HG02588 (cell line): ENCODE measurements around the gene XYLB.
A peak's percentile ranks its signal among the peaks of the same experiment; 100 is the strongest.
"Not testable (repeated sequence)": the region's sequence is repeated elsewhere in the genome, so short reads cannot be mapped to it uniquely, and the experiment has no call there.

Source experiments
- ATAC-seq: cut with Tn5 transposase; IDR thresholded peaks from one replicate; pipeline ENCODE4 v1.9.1; 2021; ENCODE audit warnings: mild to moderate bottlenecking, moderate library complexity; ENCODE audit not compliant: unreplicated experiment

Gene XYLB

DNA sequence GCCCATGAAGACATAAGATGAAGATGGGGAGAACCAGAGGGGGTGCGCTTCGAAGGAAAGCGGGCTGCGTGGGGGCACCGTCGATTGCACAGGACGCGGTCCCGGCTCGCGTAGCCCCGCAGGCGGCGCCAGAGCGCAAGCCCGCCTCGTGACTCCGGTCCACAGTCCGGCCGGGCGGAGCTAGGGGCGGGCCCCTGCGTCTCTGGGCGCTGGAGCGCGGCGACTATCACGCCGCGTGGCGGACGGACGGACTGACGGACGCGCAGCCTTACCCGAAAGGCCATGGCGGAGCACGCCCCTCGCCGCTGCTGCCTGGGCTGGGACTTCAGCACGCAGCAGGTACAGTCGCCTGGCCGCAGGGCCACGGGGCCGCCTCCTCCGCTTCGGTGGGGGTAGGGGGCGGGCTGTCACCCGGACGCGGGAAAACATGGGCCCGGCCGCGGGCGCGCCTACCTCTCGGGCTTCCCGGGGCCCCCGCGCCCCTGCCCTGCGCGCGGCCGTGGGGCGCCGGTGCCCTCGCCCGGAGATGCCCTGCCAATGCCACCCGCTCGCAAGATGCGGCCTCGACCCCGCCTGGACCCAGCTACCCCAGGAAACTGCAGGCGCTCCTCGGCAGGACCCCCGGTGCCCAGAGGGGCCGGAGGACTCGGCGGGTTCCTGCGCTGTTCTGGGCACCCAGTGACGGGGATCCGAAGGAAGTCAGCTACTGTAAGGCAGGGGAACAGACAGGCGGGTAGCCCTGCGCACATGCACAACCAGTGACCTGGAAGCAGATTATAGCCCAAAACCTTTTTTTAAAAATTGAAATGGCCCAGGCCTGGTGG lies at the start of gene XYLB:
TSS of gene XYLB (plus strand) at position 199 of the 824 bp plus-strand sequence. CDS start at position 283, 84 bp downstream.
- peak; percentile 98 for ATAC-seq

DNA sequence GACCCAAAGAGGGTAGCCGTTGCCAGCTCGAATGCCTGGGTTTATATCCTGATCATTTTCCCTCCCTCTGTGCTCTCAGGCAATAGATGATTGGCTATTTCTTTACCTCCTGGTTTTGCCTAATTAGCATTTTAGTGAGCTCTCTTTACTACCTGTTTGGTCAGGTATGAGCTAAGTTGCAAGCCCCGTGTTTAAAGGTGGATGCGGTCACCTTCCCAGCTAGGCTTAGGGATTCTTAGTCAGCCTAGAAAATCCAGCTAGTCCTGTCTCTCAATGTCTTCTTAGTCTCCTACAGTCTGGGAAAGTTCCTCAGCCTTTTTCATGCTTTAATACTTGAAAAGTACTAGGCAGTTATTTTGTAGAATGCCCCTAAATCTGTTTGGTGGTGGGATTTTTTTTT lies 49.5 kb upstream of the XYLB start:
- not testable (repeated sequence) for ATAC-seq

DNA sequence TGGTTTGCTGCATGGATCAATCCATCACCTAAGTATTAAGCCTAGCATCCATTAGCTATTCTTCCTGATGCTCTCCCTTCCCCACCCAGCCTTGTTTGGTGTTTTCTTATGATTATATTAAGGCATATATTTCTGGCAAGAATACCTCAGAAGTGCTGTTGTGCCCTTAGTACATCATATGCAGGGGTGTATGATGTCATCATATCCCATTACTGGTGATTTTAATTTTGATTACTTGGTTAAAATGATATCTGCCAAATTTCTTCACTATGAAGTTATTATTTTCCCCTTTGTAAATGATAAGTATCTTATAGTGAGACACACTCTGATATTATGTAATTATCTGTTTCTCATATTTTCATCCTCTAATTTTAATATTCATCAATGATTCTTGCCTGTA lies 49.0 kb upstream of the XYLB start:
- no peak for ATAC-seq

DNA sequence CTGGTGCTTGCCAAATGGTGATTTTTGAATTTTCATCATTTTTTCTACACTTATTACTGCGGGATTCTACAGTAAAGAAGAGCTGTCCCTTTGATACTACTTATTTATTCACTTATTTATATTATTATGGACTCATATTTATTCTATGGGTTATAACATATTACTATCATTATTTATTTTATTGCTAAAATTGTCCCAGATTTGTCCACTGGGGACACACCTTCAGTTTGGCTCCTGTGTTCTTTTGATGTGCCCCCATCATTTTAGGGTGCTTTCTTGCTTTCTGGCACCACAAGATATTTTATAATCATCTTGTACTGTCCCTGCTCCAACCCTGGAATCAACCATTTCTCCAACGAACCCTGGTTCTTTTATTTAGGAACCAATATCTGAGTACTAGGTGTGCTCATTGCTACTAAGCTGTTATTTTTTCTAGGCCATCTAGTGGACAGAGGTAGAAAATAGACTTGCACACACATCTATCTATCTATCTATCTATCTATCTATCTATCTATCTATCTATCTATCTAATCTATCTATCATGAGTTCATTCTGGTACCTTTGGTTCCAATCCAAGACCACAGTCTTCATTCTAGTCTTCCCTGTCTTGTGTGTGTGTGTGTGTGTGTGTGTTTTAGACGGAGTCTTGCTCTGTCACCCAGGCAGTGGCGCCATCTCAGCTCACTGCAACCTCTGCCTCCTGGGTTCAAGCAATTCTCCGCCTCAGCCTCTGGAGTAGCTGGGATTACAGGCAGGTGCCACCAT lies 48.5 kb upstream of the XYLB start:
- ATAC-seq: no peak

DNA sequence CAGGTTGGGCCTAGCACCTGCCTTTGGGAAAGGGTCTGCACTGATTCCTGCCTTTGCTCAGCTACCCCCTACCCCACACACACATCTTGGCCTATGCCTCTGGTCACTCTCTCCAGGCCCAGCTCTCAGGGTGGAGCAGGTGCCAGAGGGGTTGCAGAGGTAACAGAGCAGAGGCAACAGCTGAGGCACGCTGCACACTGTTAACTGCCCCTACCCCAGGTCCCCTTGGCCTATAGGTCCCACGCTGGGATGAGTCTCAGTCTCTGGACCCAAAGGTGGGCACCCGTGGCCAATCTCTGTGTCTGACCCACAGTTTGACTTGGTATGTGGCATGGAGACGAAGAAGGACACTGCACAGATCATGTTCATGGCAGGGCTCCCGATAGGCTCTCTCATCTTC lies 39.6 kb upstream of the XYLB start:
- no peak for ATAC-seq

DNA sequence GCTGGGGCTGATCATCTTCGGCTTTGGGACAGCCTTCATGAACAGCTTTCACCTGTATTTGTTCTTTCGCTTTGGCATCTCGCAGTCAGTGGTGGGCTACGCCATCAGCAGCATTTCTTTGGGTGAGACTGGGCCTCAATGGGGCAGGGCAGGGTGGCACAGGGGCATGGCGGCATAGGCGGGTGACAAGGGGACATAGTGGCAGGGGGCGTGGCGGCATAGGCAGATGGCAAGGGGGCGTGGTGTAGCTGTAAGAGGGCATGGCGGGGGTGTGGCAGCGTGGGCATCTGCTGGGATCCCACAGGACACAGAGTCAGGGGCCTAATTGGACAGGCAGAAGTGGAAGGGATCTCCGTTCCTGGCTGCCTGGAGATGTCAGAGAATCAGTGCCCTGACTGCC lies 39.0 kb upstream of the XYLB start:
- no peak for ATAC-seq

DNA sequence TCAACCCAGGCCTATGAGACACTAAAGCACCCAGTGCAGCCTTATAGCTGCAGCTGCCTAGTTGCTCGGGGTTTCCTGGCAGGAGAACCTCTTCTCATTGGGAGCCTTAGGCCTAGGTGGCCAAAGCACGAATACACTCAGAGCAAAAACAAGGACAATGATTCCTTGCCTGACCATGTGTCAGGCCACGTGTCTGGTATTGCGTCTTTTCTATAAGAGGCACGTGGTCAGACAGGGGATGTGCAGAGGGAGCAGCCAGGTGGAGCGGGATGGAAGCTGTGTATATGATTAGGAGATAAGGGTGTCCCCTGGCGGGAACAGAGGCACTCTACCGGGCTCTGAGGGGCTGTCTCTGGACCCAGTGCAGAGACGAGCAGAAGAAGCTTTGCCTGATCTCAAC lies 38.1 kb upstream of the XYLB start:
- ATAC-seq: no peak

DNA sequence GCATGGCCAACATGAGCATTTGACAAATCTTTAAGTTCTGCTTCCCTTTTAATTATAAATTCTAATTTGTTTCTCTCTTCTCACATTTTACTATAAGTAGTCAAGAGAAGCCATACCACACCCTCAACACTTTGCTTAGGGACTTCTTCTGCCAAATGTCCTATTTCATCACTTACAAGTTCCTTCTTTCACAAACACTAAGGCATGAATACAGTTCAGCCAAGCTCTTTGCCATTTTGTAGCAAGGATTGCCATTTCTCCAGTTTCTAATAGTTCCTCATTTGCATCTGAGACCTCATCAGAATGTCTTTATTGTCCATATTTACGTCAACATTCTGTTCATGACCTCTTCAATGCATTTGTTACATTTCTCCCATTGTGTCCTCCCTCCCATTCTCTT lies 35.1 kb upstream of the XYLB start:
- no peak for ATAC-seq

DNA sequence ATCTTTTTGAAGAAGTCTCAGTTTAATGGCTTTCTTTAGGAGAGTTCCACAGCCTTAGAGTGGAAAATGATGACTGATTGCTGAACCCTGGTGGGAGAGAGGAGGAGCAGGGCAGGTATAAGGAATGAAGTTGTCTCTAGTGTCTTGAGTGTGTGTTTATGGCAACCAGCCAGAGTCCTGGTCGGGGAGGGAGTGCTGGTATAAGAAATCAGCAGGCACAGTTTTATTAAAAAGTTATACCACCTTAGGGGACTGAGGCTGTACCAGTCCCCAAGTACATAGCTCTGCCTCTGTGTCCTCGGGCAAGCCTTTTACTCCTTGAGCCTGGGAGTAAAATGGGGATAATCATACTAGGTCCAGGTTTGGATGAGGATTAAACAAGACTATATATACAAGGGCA lies 34.6 kb upstream of the XYLB start:
- no peak for ATAC-seq

DNA sequence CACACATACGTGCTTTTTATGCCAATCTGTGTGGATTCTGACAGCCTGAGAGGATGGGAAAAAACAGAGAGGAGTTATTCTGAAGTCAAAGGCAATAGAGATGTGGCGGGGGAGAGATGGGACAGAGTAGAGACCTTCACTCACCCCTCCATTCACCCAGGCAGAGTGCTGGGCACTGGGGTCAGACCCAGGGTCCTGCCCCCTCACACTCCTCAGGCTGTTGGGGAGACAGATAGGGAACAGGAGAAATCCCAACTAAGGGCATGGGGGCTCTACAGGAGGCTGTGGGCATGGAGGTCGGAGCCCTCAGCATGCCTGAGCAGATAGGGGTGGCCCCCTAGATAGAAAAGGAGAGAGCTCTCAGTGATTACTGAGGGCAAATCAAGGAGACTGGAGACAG lies 34.2 kb upstream of the XYLB start:
- ATAC-seq: no peak

DNA sequence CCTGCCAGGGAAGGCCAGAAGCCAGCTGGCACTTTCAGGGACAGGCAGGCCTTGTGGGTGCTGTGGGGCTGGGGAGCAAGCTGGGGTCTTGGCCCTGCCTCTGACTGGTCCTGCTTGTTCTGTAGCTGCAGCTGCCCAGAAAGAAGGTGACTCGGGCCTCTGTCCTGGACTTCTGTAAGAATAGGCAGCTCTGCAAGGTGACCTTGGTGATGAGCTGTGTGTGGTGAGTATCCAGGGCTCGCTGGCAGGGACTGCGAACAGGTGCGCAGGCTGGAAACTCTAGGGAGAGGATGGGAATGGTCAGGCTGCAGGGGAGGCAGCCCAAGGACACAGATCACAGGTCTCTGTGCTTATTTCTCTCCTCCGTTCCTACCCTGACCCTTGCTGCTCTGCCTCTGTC lies 33.3 kb upstream of the XYLB start:
- ATAC-seq: no peak

DNA sequence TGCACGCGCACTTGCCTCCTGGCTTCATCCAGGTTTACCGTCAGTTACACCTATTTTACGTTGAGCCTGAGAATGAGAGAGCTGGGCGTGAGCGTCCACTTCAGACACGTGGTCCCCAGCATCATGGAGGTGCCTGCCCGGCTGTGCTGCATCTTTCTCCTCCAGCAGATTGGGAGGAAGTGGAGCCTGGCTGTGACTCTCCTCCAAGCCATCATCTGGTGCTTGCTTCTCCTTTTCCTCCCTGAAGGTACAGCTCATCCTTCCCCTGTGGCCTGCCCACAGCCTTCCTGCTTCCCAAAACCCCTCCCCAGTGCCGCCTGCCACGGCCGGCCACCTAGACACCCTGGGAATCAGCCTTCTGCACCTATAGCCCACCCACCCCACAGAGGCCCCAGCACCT lies 32.9 kb upstream of the XYLB start:
- no peak for ATAC-seq

DNA sequence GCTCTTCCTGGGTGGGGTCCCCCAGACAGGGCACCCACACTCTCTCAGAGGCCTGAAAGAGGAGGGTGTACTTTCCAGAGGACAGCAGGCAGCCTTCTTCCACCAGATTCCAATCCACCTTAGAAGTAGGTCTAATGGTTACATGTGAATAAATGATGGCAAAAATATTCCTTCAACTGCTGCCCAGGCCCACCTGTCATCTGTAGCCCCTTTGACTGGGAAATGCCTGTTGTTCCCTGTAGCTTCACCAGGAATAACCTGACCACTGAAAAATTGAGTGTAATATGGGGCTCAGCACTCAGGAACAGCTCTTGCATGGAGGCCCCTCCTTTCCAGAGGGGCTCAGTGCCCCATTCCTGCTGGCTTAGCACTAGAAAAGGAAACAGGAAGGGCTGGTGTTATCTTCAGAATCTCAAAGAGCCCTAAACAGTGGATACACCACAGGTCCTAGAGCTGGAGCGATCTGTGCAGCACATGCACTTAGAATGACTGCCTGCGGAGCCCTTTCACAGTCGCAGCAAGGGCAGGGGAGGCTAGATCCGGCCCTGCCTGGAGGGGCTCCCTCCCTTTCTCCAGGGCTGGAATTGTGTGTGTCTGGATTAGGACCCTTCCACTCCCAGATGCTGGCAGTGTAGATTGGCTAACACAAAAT lies 32.3 kb upstream of the XYLB start:
- ATAC-seq: no peak

DNA sequence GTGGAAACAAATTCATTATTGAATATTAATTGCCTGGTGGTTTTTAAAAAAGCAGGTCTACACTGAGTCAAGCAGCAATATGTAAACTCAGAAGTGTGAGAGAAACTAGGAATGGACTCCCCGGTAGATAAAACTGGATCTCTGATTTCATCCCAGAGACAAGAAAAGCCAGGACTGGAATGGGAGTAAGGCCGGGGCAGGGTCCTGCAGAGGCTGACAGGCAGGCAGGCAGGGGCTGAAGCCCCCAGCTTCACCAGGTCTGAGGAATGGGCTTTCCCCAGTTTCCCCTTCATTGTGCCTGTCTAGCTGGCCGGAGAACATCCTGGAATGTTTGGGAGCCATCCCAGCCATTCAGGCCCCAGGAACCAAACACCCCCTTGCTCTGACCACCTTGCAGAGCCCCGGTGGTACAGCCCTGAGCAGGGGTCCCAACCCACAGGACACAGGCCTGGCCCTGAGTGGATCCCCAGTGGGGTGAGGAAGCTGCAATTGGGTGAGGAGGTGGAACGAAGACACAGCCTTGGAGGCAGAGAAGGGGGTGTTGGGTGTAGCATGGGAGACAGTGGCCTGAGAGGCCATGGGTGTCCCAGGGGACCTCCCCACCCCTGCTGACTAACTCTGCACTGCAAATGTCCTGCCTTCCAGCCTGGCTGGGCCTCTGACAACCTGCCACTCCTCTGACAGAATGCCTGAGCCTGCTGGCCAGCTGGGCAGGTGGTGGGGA lies 31.7 kb upstream of the XYLB start:
- no peak for ATAC-seq

DNA sequence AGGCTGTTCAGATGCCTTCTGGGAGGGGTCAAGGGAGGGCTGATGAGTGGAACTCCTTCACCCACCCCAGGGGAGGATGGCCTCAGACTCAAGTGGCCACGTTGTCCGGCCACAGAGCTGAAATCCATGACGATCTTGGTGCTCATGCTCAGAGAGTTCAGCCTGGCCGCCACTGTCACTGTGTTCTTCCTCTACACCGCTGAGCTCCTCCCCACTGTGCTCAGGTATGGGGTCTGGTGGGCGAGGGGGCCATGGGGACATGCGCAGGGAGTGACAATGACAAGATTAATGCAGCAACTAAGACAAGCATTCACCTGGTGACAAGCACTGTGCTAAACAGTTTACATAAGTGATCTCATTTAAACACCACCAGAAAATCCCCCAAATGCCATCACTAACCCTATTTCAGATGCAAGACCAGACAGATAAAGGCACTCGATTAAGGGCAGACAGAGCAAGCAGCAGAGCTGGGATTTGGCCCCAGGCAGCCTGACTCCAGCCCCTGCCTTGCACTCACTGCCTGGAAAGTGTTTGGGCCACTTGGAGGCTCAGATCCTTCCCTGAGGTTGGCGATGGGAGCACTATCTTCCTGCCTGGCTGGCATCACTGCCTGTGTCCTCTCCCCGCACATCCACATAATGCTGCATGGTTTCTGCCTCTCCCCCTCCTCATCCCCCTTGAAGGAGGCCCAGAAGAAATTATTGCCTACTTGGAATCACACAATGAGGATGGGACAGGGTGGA lies 30.9 kb upstream of the XYLB start:
- ATAC-seq: no peak

DNA sequence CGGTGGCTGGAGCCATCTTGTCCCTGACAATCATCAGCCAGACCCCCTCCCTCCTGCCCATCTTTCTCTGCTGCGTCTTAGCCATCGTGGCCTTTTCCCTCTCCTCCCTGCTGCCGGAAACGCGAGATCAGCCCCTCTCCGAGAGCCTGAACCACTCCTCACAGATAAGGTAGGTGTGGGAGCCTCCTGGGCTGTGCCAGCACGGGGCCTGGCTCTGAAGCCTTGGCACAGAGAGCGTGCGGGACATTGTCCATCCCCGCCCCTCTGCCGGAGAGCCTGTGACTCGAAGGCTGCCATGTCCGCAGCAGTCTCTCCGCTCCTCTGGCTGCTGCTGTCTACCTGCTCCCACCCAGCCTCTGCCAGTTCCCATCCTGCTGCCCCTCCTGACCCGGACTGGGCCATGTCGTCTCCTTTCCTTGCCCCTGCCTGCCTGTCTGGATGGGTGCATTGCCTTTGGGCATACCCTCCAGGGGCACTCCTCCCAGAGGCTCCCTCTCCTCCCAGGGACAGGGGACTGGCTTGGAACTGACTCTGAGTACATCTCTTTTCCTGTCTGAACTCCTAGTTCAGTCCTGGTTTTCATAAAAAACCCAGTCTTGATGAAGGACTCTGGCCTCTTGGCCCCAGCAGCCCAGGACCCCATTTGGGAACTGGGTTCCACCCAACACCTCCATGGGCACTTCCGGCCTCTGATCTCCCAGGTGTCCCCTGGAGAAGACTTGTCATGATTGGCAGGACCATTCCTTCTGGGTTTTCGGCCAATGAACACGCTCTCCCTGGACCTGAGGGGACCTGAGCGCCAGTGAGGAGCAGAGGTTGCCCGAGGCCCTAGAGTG lies 30.0 kb upstream of the XYLB start:
- no peak for ATAC-seq

DNA sequence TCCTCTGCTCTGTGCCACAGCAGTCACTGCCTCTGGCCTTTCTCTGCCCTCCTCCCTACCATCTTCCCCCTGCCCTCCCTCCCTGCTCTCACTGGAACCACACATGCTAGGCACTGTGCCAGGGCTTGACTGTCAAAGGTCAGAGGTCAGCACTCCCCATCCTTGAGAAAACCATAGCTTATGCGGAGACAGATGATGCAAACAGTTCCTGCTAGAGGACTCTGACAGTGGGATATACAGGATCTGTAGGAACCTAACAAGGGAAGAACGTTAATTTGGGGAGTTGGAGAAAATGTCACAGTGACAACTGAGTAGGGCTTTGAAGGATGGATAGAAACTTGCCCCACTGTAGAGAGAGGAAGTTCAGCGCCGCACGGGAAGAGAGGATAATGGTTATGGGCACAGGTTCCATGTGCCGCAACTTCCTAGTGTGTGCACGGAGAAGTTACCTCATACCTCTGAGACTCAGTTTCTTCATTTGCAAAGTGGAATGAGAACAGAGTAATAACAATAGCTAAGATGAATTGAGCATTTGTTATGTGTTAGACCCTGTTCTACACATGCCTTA lies 29.3 kb upstream of the XYLB start:
- ATAC-seq: no peak

DNA sequence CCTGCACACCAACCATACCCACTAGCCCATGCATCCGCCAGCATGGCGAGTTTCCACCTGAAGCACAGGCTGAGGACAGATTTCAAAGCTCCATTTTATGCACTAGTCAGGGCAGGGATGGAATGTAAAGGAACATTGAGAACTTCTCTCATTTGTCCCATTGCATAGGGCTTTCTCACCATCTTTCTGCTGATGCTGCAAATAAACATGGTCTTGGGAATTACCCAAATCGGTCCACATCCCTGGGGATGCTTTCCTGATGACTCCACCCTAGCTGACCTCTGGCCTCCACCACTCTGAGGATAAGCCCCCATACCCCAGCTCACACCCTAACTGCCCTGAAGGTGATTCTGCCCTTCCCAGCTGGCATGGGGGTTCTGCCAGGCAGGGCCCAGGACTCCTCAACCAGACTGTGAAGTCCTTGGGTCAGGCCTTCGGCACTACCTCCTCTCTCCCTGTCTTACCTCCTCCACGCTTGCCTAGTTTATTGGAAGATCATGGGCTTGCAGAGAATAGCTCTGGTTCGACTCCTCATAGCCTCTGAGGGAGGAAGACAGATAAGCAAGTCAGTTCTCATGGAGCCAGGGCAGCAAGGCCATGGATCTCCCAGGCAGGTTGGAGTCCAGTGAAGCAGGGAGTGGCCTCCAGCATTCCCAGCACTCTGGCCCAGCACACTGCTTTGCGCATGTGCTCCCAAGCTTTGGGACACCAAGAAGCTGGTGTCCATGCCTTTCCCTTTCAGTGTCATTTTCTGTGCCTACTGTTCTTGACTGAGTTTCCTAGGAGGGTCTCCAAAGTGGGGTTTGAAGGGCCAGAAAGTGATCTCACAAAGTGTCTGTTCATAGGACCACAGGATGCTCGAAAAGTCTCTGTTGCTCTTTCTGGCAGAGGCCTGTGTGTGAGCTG lies 27.6 kb upstream of the XYLB start:
- no peak for ATAC-seq
